Measurements from ENCODE around the gene NBEA.

DNA sequence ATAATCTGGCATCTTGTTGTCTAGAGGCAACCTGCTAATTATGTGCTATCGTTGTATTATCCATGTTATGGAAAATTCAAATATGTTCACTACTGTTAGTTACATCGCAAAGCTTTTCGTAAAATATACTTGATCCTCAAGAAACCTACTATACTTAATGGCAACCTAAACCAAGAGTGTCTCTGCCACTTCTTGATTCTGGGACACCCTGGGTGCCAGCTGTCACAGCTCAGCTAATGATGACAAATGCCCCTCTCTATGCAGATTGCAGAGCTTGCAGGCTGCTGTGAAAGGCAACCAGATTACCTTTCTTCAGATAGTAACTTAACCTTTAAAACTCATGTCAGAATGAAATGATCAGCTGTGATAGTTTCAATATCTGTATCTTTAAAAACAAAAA, 543.4 kb downstream of the NBEA start:
- TF ChIP-seq, protein P1, sequence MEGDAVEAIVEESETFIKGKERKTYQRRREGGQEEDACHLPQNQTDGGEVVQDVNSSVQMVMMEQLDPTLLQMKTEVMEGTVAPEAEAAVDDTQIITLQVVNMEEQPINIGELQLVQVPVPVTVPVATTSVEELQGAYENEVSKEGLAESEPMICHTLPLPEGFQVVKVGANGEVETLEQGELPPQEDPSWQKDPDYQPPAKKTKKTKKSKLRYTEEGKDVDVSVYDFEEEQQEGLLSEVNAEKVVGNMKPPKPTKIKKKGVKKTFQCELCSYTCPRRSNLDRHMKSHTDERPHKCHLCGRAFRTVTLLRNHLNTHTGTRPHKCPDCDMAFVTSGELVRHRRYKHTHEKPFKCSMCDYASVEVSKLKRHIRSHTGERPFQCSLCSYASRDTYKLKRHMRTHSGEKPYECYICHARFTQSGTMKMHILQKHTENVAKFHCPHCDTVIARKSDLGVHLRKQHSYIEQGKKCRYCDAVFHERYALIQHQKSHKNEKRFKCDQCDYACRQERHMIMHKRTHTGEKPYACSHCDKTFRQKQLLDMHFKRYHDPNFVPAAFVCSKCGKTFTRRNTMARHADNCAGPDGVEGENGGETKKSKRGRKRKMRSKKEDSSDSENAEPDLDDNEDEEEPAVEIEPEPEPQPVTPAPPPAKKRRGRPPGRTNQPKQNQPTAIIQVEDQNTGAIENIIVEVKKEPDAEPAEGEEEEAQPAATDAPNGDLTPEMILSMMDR (IDR thresholded peaks at IDR 0.05), result no peak
- no peak for TF ChIP-seq POLR2A (IDR thresholded peaks at IDR 0.05)
